Suprapubic skin (tissue), 4 donors: ENCODE measurements around the gene ZNF740.

Source experiments
- CTCF ChIP-seq, 2 donors: fragments of 200-600 bp in 1 of 2; fragments of 450-650 bp in 1 of 2; sonication (generic) in 1 of 2; IDR thresholded peaks; one replicate each; pipeline ENCODE4 v1.5.1; 2016 to 2019; ENCODE audit warnings: antibody characterized with exemption in 2 of 2, mild to moderate bottlenecking in 1 of 2, moderate library complexity in 1 of 2
- EP300 ChIP-seq: sonication (generic); formaldehyde crosslinking; IDR thresholded peaks from one replicate; pipeline ENCODE4 v1.6.1; 2017; ENCODE audit warnings: antibody characterized with exemption
- POLR2A ChIP-seq, 2 donors: fragments of 450-650 bp; IDR thresholded peaks; one replicate each; pipeline ENCODE4 v1.6.1; 2017; ENCODE audit warnings: antibody characterized with exemption in 2 of 2, mild to moderate bottlenecking in 2 of 2, moderate library complexity in 2 of 2
- POLR2AphosphoS5 ChIP-seq, 3 donors: sonication (generic); formaldehyde crosslinking; IDR thresholded peaks; one replicate each; pipeline ENCODE4 v1.6.1; 2017; ENCODE audit warnings: antibody characterized with exemption in 3 of 3

DNA sequence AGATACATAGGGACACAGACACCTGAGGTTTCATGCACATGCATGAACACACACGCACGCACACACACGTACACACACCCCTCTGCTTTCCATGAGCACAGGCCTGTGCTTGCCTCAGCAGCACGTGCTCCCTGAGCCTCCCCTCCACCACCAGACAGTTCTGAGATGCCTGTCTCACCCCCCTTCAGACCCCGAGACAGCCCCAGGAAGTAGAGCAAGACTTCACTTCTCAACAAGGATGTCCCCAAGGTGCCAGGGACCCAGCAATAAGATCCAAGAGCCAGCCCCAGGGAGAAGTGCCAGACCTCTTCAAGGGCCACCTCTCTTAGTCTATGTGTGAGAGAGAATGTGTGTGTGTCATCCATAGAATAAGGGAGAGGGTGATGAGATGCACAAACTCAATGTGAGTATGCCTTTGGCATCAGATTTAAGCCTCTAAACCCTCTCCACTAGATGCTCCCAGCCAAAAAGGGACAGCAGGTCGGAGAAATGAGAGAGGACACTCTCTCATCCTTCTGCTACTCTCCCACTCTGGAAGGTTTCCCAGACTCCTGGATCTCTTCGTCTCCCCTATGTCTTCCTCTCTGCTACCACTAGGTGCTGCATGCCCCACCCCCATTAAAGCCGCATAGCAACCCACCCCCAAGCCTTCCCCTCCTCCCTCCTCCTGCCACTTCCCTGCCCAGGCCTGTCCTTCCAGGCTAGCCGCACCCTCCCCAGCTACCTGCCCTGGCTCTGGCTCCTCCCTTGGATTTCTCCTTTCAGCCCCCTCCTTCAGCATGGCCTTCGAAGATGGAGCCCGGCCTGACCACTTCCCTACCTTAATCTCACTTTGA is 43.8 kb downstream of the ZNF740 start:
- TF ChIP-seq POLR2A (IDR thresholded peaks at IDR 0.05) (no peak), CTCF (IDR thresholded peaks at IDR 0.05) (peak in 1 of 2 donors; percentile 21), POLR2AphosphoS5 (IDR thresholded peaks at IDR 0.05) (no peak), EP300 (no peak)
